Measurements from ENCODE around the gene PCCA.

- TF ChIP-seq TAF1 (IDR thresholded peaks at IDR 0.05; ENCODE audit: borderline replicate concordance, low read depth, low read length) = no peak
- TF ChIP-seq MEF2A (IDR thresholded peaks at IDR 0.05; ENCODE audit: borderline replicate concordance, low read depth) = no peak
- no peak for TF ChIP-seq RXRA (IDR thresholded peaks at IDR 0.05; ENCODE audit: borderline replicate concordance, low read depth)
- TF ChIP-seq ELF1 (IDR thresholded peaks at IDR 0.05) = no peak
- no peak for TF ChIP-seq CTCF (IDR thresholded peaks at IDR 0.05)
- no peak for TF ChIP-seq RFX5 (IDR thresholded peaks at IDR 0.05; ENCODE audit: low read length)
- no peak for TF ChIP-seq GATA2 (CRISPR knock-in tag; IDR thresholded peaks at IDR 0.05)
- no peak for TF ChIP-seq EZH2phosphoT487 (IDR thresholded peaks at IDR 0.05; ENCODE audit: borderline replicate concordance, low read depth)
These were observed 217.1 kb downstream of the PCCA start for GRCh38 chr13:100306030-100306429.
